ENCODE results near the gene RGS6.
A peak's percentile ranks its signal among the peaks of the same experiment; 100 is the strongest.

The RGS6 gene

DNA sequence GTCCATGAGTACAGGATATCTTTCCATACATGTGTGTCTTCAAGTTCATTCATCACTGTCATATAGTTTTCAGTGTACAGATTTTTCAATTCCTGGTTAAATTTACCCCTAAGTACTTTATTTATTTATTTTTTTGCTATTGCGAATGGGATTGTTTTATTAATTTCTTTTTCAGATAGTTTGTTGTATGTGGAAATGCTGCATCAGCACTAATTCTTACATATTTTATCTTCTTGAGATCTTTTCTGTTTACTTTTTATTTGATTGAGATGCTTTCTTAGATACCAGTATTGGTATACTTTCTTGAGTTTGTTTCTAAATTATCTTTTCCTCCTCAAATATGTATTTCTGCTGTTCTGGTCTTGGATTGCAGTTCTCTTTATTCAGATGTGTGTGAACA is 148.9 kb downstream of the RGS6 start:
- no peak for DNase-seq (ENCODE audit: low read depth)

DNA sequence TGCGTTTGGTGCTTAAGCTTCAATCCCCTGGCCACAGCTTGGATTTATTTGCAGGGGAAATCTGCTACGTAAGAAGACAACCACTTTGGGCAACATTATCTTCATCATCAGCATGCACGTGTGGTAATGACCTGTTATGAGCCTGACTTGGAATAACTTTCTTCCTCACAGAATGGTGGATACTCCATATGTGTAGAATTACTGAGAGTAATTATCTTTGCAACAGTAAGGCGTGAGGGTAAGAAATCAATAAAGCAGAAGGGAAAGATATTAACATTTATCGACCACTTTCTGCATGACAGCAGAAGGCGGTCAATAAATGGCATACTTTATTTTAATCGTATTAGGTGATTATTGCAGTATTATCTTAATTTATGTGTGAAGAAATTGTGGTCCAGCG is 152.7 kb downstream of the RGS6 start:
- DNase-seq (ENCODE audit: low read depth): no peak

DNA sequence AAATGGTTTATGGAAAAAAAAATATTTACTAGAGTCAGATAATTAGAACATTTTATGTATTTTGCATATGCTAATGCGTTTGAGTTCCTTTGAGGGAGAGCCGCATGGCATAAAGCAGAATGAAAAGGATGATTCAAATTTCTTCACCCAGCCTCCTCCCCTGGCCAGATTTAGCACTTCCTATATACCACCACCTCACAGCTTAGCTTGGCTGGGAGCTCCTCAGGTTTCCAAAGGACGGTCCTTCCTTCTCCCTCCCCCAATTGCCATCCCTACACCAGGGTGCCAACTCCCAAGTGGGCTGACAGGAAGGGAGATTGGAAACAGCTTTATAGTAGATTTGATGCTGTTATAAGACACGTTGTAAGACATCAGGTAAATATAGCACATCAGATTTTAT is 157.4 kb downstream of the RGS6 start:
- no peak for DNase-seq (ENCODE audit: low read depth)

DNA sequence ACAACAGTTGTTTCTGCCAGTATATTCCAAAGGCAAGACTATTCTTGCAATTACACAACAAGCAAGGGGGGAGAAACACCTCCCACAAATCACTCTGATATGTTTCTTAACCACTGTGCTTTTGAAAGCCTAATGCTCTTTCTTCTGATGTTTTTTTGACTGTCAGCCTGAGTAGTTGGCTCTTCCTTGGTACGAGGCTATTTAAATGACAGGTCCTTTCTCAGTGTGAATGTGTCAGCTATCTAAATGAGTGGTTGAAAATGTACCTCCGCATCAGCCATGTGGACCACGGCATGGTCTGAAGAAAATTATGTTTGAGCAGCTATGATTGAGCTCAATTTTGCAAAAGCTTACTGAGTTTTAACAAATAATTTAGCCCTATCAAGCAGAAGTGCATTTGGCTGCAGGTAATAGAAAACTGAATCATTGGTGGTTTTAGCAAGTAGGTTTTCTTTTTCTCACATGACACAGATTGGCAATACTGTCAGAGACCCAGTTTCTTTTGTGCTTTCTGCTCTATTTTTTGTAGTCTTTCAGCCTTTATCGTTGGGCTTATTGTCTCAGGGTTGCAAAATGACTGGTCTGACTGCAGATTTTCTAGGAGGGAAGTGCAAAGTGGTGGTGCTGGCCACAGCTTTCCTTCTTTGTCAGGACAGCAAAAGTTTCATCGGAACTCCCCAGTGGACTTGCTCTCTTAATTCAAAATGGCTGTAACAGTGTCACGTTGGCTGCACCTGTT is 162.8 kb downstream of the RGS6 start:
- DNase-seq (ENCODE audit: low read depth): no peak

DNA sequence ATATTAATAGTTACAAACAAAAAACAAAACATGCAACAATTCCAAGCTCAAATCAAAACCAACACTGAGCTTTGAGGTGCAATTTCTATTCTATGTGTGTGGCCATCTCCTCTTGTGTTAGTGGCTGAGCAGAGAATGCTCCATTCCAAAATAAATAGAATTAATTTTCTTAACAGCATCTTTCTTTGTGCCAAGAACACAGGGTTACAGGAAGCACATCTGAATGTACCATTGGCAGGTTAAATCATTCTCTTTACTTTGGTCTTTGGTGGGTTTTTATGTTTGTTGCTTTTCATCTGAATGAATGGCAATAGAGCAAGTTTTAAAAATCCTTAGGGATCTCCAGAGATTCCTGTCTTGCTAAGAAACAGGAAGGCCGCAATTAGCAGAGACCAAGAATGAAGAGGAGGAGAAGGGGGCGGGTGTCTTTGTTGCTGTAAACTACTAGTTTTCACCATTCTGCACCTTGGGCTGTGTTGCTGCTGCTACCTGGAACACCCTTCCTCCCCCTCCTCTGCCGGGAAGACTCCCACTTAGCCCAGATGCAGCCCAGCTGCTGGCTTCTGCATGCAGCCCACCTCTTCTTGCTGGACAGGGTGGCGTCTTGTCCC is 165.0 kb downstream of the RGS6 start:
- no peak for DNase-seq (ENCODE audit: low read depth)

DNA sequence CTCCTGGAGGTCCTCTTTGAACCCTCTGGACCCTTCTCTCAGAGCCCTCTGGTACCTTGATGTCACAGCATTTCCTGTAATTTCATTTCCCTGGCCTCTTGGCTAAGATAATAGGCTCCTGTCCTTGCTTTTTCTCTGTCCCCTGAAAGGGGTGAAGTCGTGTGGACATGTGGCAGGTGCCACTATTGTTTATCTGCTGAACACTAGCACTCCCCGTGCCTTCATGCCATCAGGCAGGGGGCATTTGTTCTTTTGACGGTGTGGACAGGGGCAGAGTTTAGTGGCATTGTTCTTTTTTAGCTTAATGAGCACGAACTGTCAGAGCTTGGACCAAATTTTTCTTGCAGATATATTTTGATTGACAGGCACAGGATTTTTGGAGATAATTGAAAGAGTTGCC is 166.0 kb downstream of the RGS6 start:
- no peak for DNase-seq (ENCODE audit: low read depth)

DNA sequence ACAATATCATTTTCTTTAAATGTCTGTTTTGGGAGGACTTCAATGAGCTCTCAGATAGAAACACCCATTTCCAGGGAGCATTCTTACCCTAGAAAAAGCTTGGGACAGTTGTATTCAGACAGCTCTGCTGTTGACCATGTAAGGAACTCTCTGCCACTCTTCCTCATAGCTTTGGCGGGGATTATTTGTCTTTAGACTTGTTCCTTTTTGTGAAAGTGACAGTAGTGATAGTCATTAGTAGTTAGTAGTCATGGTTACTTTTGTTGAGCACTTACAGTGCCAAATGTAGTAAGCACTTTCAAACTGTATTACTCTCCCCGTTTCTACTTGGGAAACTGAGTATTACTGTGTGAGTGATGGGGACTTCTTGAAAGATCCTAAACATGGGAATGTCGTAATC is 167.3 kb downstream of the RGS6 start:
- DNase-seq (ENCODE audit: low read depth): no peak

DNA sequence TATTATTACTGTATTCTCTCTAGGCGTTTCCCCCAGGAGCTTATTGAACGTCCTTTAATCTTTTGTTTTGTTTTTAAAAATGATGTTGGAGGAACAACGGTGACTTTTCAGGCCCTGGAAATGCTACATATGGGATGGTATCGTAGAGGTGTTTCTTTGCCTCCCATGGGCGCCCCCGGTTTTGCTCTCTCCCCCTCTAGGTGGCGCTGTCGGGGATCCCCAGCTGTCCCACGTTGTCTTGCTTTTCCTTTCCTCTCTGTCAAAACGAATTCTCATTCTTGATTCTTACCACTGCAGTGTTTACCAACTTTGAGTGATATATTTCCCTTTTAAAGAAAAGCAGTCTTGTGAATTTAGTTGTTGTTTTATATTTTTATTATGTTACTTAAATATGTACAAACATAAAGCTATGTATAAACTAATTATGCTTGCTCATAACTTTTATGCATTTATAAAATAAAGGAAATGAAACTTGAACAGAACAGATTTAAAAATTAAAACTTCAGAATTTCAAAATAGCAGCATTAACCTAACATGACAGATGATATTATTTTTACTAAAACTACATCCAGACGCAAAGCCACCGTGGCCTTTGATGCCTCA is 171.9 kb downstream of the RGS6 start:
- peak; percentile 1 for DNase-seq (ENCODE audit: low read depth)

DNA sequence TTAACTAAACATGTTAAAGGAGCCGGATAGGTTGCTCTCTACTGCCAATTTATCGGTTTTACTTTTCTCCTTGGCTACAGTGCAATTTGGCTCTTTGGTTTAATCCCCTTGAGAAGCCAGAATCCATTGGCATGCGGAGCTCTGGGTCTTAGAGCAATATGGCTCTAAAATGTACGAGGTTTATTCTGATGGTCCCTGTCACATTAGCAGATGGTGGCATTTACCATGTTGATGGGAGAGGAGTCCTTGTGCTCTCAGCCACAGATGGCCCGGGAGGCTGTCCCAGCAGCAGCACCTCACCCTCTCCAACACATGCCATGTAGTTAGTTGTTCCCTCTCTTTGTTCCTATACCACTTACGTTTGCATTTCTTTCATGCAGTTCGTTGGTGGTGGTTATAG is 179.7 kb downstream of the RGS6 start:
- DNase-seq (ENCODE audit: low read depth): no peak

DNA sequence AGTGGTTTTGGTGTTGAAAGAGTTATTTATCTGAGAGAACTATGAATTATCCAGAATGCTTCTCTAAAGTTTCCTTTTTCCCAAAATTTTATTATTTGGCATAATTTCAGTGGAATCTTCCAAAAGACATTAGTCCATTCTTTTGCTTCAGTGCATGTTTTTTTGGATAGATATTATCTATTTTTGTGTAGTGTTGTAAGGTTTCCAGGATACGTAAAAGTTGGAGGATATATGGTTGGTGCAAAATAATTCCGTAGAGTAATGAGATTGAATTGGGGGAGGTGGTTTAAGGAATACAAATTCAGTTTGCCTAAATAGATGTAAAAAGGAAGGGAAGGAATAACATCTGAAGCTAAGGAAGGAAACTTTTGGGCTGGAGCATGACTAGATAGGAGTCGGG is 186.6 kb downstream of the RGS6 start:
- DNase-seq (ENCODE audit: low read depth): no peak

DNA sequence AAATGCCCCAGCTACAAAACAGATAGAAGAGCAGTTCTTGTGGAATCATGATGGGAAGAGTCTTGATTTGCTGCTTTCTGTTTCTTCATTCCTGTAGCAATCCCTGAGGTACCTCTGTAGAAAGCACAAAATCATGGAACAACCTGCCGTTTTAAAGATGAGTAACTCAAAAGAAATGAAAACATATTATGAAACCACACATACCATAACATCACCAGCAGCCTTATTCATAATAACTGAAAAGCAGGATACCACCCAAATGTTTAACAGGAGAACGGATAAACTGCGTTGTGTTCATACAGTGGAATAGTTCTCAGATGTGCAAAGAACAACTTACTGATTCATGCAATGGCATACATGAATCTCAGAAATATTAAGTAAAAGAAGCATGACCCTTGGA is 188.1 kb downstream of the RGS6 start:
- DNase-seq (ENCODE audit: low read depth): no peak

DNA sequence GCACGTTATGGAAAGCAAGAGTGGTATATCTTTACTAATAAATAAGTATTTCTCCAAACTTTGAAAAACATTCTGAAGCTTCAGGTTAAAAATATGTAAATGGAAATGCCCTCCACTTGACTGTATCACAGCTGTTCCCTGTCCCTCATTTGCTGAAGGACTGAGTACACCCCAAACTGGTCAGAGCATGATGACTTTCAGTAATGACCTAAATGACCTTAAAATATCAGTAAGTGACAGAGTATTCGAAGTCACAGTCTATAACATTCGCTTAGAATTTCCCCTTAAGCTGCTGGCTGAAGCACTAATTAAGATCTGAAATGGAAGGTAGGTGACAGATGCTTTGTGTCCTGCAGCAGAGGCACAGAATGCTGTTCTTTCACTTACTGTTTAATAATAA is 191.5 kb downstream of the RGS6 start:
- no peak for DNase-seq (ENCODE audit: low read depth)

DNA sequence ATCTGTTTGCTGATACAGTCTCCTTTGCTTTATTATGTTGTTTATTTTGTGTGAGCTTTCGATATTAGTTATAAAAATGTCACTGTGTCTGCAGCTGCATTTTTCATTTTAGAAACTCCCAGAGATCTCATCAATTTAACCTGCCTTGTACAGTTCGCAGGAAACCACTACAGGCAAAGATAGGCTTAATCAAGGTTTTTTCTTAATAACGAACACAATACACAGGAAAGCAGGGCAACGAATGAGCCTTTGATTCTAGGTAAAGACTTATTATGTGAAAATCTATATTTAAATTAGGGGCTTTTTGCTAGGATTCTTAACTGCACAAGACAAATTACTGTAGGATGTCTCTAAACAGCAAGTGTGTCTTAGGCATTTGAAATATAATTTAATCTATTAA is 191.9 kb downstream of the RGS6 start:
- no peak for DNase-seq (ENCODE audit: low read depth)

DNA sequence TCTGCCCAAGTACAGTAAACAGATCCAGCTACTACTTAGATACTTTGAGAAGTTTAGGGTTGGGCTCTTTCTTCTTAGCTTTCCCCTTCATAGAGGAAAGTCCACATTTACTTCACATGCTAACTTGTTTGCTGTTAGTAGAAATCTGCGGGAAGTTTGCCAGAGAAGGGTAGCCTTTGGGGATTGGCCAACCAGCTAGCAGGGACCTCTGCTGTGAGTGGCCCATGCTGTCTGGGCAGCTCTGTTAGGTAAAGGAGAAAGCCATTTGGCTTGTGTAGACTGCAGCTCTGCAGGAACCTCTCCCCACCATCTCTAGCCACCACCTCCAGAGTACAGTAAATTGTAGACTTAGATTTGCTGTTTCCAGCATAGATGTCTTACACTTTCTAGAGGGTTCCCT is 193.9 kb downstream of the RGS6 start:
- no peak for DNase-seq (ENCODE audit: low read depth)

DNA sequence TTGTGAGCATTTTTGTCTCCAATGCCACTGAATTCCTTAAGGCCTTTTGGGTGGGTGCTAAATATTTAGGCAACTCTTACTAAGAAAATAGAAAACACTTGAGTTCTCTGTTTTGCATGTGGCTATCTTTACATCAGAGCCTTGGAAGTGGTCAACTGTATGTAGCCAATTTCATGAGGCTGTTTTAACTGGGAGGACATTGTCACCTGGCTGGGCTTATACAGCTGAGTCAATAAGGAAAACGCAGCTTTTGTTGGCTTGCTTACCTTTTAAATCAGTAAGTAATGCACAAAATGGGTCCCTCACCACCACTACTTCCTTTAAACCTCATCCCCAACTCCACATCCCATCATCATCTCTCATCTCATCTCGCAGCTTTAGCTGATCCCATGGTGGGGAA is 194.3 kb downstream of the RGS6 start:
- DNase-seq (ENCODE audit: low read depth): no peak

DNA sequence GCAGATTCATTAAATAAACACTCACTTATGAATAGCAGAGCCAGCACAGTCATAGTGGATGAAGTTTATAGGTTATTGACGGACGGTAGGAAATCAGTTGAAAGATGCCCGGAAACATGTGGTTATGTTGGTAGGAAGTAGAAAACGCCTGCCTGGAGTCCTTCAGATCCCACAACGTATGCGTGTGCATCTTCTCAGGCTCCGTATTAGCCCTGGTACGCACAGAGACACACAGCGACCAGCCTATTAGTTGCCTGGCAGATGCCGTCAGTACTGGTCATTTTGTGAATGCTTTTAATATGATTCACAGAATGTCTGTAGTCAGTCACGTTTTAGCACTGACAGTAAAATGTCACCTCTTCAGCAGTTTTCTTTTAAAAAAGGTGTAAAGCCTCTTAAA is 196.4 kb downstream of the RGS6 start:
- DNase-seq (ENCODE audit: low read depth): peak; percentile 25

DNA sequence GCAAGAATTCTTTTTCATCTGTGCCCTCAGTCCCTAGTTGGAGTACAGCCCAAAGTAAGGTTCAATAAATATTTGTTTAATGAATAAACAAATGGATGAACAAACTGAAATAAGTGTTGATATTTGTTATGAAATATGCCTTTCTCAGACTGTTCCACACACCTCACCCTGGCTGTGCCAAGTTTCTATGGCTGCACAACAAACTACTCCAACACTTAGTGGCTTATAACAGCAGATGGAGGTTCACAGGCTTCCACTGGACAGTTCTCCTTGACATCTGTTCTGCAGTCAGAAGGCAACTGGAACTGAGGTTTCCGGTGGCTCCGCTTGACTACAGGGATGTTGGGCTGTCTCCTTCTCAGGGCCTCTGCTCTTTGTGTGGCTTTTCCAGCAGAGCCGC is 197.1 kb downstream of the RGS6 start:
- DNase-seq (ENCODE audit: low read depth): no peak

DNA sequence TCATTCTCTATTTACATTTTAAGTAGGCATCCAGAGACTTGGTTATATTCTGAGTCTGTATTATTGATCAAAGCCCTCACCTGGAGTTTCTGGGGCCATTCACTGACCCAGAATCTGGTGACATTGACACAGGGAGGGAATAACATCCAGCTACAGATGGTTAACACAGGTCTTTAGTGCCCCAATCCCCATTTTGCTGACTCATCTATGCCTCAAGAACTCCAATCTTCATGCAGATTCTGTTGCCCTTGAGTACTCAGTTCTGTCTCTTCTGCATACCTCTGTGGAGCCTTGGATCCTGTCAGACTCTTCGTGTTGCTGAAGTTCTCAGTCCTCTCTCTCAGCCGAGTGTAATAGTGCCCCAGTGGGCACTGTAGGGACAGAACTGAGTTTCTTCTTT is 208.9 kb downstream of the RGS6 start:
- DNase-seq (ENCODE audit: low read depth): no peak

DNA sequence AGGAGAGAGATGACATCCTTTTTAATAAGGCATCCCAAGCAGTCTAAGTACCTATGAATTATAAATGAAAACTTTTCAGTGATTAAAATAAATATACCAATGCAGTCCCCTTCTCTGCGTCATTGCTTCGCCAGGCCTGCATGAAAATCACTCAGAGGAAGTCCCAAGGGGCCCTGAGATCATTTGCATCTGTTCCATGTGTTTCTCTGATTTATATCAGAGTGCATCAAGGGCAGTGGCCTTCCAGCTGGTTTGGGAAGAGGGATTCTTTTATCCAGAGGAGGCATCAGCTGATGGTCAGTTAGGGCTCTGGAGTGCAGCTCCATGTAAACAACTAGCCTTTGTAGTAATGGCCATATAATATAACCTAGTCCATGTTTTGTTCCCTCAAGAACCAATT is 210.1 kb downstream of the RGS6 start:
- DNase-seq (ENCODE audit: low read depth): no peak

DNA sequence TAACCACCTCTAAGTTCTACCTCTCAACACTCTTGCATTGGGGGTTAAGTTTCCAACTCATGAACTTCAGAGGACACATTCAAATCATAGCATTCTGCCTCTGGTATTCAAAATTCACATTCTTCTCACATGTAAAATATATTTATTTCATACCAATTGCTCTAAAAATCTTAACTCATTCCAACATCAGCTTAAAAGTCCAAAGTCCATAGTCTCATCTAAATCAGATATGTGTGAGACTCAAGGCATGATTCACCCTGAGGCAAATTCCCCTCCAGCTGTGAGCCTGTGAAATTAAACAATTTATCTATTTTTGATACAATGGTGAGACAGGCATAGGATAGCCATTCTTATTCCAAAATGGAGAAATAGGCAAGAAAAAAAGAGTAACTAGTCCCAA is 214.0 kb downstream of the RGS6 start:
- DNase-seq (ENCODE audit: low read depth): no peak

DNA sequence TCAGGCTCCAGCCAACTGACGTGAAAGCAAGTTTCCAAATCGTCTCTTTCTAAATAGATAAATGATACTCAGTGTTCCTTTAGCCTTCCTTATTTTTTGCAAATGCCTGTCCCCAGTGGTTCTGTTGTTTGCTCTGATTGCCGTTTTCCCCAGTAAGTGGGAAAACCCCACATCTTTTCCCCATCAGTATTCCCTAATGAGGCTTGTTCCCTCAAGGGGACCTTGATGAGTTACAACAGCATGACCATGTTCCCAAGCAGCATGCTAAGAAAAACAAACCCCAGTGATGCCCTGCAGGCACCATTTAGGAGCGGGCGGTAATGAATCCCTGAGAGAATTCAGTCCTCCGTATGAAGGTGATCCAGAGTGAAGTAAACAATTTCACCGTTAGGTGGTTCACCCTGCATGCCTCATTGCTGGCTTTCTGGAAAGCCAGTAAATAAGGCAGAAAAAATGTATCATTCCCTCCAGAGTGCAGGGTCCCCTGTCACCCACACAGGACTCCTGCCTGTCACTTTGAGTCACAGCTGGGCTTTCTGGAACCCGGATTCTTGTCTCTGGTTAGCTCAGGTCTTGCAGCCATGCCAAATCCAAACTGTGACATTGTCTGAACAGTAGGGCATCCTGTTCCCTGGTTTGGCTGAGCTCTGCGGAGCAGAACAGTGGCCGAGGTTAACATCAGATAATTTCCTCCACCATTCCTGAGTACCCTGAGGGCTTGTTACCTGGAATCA is 222.6 kb downstream of the RGS6 start:
- no peak for DNase-seq (ENCODE audit: low read depth)

DNA sequence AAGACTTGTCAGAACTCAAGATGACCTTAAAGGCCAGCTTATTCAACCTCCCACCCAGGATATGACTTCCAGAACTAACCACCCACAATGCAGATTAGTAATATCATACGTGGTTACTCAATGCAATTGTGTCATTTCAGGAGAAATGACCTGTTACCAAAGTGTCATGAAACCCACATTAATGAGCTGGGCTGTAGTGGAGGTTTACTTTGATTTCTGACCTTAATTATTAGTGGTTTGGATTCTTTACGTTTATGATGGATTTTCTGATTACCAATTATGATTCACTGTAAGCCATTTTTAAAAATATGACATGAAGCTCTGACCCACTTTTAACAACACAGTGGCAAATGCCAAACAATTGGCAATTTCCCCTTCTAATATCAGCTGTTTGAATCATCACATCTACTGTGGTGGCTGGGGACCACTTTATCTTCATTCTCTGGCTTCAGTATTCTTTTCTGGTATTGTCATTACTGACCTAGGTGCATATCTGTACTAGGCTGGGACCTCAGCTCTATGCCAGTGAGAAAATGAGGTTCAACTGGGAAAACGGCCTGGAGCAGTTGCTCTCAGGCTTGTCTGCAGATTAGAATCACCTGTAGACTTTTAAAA is 223.3 kb downstream of the RGS6 start:
- DNase-seq (ENCODE audit: low read depth): no peak

All from EH (cell line).